K562 (cell line): ENCODE measurements around the gene C1orf105. TPM values are rescaled to one million over a fixed set of nuclear protein-coding genes. Genes with fewer than 3 reads are reported as not detected.

Experiments
- HBP1 ChIP-seq: fragments of 450-650 bp; formaldehyde crosslinking; IDR thresholded peaks from 2 replicates; pipeline ENCODE4 v1.4.0; 2022; ENCODE audit warnings: missing genetic modification characterization
- NR2C1 ChIP-seq, 2 experiments: fragments of 450-650 bp; IDR thresholded peaks; 2 replicates each; pipeline ENCODE4 v1.6.1; 2017; ENCODE audit warnings: mild to moderate bottlenecking in 2 of 2, antibody characterized with exemption in 1 of 2, inconsistent platforms in 1 of 2, missing compliant biosample characterization in 1 of 2, missing genetic modification characterization in 1 of 2
- RAD51 ChIP-seq: fragments of 450-650 bp; IDR thresholded peaks from 2 replicates; pipeline ENCODE4 v1.7.1; 2016; ENCODE audit warnings: low read depth, mild to moderate bottlenecking, borderline replicate concordance
- SRF ChIP-seq, 2 experiments: fragments of 250-450, 450-650 bp in 1 of 2; sonication (Bioruptor Pico) in 1 of 2; sonication (generic) in 1 of 2; formaldehyde crosslinking; IDR thresholded peaks; 2 replicates each; pipeline versions ENCODE4 v1.5.0 to v1.5.1; 2020 to 2022; ENCODE audit warnings: mild to moderate bottlenecking in 1 of 2, missing genetic modification reagents in 1 of 2
- ZFP1 ChIP-seq: fragments of 450-650 bp; formaldehyde crosslinking; IDR thresholded peaks from 2 replicates; pipeline ENCODE4 v1.4.0; 2020; ENCODE audit warnings: mild to moderate bottlenecking, mixed read lengths
- ZNF764 ChIP-seq: fragments of 250-450 bp; sonication (Bioruptor Pico); IDR thresholded peaks from 2 replicates; pipeline ENCODE4 v1.4.0; 2020; ENCODE audit warnings: low read depth, mild to moderate bottlenecking, moderate library complexity
- polyA plus RNA-seq, 8 experiments: library from polyadenylated mRNA; depleted of rRNA in 4 of 8; stranded (reverse) in 5 of 8; unstranded in 3 of 8; fragments of >200 nt; fragmentation: Nextera tagmentation in 2 of 8; fragmentation: Illumina TruSeq in 1 of 8; extraction: Ambion mirVana in 2 of 8; extraction: Trizol in 1 of 8; gene quantifications; 2 replicates each; pipeline versions ENCODE4 v1.2.1 to v1.2.3, GENCODE V29; 2011 to 2014; ENCODE audit warnings: inconsistent platforms in 1 of 8, missing spikeins in 1 of 8
- total RNA-seq, 7 experiments: library from RNA; depleted of rRNA in 6 of 7; stranded (reverse); fragments of >200 nt in 6 of 7; fragmentation: Illumina TruSeq in 2 of 7; extraction: Trizol in 2 of 7; gene quantifications; 2 replicates each; pipeline versions ENCODE4 v1.2.1 to v1.2.3, GENCODE V29; 2011 to 2021; ENCODE audit warnings: low replicate concordance in 1 of 7
- TF ChIP-seq, protein P1 (sequence below): fragments of 450-650 bp; IDR thresholded peaks from 2 replicates; pipeline ENCODE4 v1.6.1; 2016; ENCODE audit warnings: mild to moderate bottlenecking, moderate library complexity
- TF ChIP-seq, protein P2 (sequence below): sonication (generic); formaldehyde crosslinking; IDR thresholded peaks from 2 replicates; pipeline ENCODE4 v1.9.0; 2022; ENCODE audit warnings: mild to moderate bottlenecking, missing genetic modification reagents
- TF ChIP-seq, protein P3 (sequence below): fragments of 450-650 bp; formaldehyde crosslinking; IDR thresholded peaks from 2 replicates; pipeline ENCODE4 v1.4.0; 2022; ENCODE audit warnings: missing genetic modification characterization

Gene C1orf105
- total and polyA plus RNA-seq, 9 of the 15 experiments (the other 6 are each of a cell fraction or from before 2014, with no cell fraction given): 0.08 TPM; not detected in 8

DNA sequence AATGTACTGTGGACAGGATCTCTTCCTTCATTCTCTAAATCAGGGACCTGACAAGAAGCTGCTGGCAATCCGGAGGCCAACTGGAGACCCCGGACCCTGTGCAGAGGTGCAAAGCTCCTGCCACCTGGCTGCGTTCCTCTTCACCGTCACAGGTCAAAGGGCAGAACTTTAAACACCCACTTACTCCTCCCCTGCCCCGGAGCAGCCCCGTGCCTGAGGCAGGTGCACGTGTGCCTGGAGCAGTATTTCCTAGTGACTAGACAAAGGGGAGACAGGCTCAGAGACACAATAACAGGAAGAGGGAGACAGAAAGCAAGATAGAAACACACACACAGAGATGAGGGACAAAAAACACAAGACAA is 30.0 kb downstream of the C1orf105 start (continued):
- TF ChIP-seq HBP1: 0 out of 2 replicates have a peak, but pooled peaks have one; percentile 28
- TF ChIP-seq ZNF764 (CRISPR knock-in tag): peak; percentile 13; the same call in 1 of the 2 replicates
- TF ChIP-seq, protein P1, sequence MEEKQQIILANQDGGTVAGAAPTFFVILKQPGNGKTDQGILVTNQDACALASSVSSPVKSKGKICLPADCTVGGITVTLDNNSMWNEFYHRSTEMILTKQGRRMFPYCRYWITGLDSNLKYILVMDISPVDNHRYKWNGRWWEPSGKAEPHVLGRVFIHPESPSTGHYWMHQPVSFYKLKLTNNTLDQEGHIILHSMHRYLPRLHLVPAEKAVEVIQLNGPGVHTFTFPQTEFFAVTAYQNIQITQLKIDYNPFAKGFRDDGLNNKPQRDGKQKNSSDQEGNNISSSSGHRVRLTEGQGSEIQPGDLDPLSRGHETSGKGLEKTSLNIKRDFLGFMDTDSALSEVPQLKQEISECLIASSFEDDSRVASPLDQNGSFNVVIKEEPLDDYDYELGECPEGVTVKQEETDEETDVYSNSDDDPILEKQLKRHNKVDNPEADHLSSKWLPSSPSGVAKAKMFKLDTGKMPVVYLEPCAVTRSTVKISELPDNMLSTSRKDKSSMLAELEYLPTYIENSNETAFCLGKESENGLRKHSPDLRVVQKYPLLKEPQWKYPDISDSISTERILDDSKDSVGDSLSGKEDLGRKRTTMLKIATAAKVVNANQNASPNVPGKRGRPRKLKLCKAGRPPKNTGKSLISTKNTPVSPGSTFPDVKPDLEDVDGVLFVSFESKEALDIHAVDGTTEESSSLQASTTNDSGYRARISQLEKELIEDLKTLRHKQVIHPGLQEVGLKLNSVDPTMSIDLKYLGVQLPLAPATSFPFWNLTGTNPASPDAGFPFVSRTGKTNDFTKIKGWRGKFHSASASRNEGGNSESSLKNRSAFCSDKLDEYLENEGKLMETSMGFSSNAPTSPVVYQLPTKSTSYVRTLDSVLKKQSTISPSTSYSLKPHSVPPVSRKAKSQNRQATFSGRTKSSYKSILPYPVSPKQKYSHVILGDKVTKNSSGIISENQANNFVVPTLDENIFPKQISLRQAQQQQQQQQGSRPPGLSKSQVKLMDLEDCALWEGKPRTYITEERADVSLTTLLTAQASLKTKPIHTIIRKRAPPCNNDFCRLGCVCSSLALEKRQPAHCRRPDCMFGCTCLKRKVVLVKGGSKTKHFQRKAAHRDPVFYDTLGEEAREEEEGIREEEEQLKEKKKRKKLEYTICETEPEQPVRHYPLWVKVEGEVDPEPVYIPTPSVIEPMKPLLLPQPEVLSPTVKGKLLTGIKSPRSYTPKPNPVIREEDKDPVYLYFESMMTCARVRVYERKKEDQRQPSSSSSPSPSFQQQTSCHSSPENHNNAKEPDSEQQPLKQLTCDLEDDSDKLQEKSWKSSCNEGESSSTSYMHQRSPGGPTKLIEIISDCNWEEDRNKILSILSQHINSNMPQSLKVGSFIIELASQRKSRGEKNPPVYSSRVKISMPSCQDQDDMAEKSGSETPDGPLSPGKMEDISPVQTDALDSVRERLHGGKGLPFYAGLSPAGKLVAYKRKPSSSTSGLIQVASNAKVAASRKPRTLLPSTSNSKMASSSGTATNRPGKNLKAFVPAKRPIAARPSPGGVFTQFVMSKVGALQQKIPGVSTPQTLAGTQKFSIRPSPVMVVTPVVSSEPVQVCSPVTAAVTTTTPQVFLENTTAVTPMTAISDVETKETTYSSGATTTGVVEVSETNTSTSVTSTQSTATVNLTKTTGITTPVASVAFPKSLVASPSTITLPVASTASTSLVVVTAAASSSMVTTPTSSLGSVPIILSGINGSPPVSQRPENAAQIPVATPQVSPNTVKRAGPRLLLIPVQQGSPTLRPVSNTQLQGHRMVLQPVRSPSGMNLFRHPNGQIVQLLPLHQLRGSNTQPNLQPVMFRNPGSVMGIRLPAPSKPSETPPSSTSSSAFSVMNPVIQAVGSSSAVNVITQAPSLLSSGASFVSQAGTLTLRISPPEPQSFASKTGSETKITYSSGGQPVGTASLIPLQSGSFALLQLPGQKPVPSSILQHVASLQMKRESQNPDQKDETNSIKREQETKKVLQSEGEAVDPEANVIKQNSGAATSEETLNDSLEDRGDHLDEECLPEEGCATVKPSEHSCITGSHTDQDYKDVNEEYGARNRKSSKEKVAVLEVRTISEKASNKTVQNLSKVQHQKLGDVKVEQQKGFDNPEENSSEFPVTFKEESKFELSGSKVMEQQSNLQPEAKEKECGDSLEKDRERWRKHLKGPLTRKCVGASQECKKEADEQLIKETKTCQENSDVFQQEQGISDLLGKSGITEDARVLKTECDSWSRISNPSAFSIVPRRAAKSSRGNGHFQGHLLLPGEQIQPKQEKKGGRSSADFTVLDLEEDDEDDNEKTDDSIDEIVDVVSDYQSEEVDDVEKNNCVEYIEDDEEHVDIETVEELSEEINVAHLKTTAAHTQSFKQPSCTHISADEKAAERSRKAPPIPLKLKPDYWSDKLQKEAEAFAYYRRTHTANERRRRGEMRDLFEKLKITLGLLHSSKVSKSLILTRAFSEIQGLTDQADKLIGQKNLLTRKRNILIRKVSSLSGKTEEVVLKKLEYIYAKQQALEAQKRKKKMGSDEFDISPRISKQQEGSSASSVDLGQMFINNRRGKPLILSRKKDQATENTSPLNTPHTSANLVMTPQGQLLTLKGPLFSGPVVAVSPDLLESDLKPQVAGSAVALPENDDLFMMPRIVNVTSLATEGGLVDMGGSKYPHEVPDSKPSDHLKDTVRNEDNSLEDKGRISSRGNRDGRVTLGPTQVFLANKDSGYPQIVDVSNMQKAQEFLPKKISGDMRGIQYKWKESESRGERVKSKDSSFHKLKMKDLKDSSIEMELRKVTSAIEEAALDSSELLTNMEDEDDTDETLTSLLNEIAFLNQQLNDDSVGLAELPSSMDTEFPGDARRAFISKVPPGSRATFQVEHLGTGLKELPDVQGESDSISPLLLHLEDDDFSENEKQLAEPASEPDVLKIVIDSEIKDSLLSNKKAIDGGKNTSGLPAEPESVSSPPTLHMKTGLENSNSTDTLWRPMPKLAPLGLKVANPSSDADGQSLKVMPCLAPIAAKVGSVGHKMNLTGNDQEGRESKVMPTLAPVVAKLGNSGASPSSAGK: peak; percentile 40
- TF ChIP-seq RAD51: no peak
- no peak for TF ChIP-seq SRF (CRISPR knock-in tag; IDR thresholded peaks at IDR 0.05)
- TF ChIP-seq NR2C1 (IDR thresholded peaks at IDR 0.05): peak; percentile 43
- peak; percentile 62 for TF ChIP-seq NR2C1 (tag; IDR thresholded peaks at IDR 0.05)
- no peak for TF ChIP-seq ZFP1
- TF ChIP-seq, protein P2, sequence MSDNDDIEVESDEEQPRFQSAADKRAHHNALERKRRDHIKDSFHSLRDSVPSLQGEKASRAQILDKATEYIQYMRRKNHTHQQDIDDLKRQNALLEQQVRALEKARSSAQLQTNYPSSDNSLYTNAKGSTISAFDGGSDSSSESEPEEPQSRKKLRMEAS (CRISPR knock-in tag): peak; percentile 70
- TF ChIP-seq, protein P3, sequence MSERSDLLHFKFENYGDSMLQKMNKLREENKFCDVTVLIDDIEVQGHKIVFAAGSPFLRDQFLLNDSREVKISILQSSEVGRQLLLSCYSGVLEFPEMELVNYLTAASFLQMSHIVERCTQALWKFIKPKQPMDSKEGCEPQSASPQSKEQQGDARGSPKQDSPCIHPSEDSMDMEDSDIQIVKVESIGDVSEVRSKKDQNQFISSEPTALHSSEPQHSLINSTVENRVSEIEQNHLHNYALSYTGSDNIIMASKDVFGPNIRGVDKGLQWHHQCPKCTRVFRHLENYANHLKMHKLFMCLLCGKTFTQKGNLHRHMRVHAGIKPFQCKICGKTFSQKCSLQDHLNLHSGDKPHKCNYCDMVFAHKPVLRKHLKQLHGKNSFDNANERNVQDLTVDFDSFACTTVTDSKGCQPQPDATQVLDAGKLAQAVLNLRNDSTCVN: 0 out of 2 replicates have a peak, but pooled peaks have one; percentile 48
- TF ChIP-seq, all 486 proteins: peak for 18
